ENCODE measurements around the gene RP2.
A peak's percentile ranks its signal among the peaks of the same experiment; 100 is the strongest.

Gene RP2

DNA sequence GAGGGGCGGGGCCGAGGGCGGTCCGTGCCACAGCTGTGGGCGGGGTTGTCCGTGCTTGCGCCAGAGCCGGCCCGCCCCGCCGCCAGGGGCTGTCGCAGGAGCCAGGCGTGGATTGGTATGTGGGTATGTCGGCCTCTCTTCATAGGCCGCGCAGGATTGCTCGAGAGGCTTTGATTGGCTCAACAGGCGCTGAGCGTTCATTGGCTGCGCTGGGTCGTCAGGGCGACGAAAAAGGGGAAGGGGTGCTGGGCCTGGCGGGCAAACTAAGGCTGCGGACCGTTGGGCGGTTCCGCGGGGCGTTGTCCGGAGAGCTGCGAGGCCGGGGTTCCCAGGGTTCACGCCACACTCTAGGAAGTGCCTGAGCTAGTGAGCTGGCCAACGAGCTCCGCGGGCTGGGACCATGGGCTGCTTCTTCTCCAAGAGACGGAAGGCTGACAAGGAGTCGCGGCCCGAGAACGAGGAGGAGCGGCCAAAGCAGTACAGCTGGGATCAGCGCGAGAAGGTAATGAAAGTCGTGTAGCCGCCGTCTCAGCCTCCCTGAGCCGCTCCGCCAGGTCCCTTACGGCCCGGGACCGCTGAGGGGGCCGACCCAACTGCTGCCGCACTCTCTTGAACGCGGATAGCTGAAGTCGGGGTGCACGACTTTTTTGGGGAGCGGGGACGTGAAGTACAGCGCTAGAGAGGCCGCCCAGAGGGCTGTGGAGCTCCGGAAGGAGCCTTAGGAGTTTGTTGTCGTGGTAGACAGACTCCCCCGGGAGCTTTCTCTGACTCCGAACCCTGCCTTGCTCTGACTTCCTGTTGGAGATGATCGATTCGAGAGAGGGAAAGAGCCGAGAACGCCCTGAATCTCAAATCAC, at the start of gene RP2:
Gene RP2, plus strand, starts transcription at position 343 of the 857 bp plus-strand sequence. Its CDS starts 58 bp downstream, at position 401.
- peak; percentile 73 for DNase-seq

DNA sequence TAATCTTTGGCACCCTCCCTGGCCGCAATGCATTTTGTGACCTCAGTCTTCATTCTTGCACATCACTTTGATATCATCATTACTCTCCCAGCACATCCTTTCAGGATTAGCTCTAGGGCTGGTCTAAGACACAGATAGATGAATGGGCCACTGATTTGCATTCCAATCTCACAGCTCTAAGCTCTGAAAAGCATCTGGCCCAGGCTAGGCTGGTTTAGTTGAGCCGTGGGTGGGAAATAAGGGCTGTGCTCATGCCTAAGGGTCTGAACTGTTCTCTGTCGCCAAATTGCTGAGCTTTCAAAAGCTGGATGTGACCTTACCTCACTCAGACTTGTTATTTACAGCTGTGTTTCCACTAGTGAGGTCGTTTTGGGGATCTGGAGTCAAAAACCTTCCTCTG, 47.9 kb upstream of the RP2 start:
- DNase-seq: no peak

DNA sequence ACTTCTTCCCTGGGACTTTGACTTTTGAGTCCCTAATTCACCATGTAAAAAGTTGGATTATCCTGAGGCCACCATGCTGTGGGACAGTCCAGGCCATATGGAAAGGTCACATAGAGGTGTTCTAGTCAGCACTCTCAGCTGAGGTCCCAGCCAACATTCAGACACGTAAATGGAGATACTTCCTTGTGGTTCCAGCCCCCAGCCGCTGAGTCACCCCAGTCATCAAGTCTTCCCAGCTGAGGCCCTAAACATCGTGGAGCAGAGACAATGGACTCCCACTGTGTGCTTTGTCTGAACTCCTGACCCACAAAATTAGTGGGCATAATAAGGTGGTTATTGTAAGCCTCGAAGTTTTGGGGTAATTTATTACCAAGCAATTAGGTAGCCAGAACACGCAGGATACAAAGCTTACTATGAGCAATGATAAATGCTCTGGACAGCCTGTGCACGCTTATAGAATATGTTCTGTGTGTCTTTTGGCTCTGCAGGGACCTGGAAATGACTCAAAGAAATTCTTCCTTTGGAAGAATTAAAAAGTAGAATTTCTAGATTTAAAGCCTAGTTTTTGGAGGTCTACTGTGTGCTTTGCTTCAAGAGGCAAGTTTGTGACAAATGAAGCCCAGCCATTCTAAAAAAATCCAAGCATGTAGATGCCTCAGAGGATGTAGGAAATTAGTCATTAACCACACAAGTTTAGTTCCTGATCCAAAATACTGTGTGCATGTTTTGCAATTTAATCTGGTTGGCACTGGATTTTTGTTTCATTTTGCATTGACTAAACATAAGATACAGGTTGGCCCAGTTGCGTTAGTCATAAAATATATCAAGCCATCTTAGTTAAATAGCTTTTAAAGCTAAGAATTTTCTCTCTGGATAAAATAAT, 44.7 kb upstream of the RP2 start:
- DNase-seq: no peak

DNA sequence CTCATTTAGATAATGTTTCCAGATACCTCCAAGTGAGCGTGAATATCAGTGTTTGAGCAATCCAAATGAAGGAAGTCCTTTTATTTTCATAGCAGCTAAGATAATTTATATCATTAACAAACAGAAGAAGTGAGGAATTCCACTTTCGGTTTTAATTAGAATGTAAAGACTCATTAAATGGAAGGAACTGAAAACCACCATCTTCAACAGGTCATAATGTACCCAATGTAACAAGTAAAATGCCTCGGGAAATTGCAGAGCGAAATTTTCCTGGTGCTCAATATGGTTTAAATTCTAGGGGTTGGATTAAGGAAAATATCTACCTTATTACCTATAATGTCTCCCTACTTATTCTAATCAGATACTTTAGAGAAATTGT, 44.0 kb upstream of the RP2 start:
- no peak for DNase-seq

DNA sequence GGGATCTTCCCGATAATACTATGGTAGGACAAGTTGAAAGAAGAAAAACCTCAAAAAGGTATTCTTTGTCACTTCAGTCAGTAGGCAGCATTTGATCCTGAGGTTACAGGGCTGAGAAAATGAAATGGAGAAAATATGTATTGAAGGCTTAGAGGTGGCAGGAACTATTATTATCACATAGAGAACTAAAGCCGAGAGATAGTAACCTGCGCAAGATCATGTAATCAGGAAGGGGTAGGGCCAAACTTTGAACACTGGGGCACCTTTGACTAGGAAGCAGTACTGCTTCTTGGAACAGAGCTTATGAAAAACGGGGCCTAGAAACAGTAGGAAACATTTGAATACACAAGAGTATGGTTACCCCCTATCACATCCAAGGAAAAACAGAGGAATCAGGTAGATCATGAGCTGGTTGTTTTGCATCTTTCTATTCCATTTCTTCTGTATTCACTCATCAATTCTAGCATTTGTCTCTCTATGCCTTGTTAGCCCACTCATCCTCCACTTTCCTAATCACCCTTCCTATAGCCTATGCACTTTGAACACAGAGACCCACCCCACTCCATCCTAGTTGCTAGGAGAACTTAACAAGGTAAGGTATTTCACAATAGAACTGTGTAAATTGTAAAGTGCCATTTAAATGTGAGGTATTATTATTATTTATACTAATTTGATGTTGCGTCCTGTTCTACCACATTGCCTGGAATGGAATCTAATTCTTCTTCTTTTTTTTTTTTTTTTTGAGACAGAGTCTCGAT, 43.3 kb upstream of the RP2 start:
- no peak for DNase-seq

DNA sequence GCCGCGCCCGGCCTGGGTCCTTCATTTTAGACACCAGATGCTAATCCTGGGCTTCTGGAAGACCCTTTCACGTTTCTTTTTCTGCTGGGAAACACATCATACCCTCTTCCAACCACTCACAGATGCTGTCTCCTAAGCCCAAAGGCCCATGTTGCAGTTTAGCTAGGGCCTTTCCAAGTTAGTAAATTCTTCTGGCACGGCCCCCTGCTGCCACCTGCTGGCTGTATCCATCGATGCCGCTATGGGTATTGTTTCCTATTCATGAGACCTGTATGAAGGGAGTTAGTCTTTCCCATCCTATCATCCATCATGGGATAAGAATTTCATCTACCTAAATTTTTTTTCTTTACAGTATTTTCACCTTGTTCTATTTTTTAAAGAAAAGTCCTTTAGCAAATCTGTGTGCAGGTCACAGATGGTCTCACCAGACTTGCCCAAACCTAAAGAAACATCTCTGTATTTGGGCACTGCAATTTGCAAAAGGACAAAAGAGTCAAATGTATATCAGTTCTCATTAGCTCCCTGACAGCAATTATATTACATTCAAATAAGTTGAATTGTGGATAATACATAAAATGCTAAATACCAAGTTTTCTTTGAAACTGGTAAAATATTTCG, 40.2 kb upstream of the RP2 start:
- DNase-seq: peak; percentile 51

DNA sequence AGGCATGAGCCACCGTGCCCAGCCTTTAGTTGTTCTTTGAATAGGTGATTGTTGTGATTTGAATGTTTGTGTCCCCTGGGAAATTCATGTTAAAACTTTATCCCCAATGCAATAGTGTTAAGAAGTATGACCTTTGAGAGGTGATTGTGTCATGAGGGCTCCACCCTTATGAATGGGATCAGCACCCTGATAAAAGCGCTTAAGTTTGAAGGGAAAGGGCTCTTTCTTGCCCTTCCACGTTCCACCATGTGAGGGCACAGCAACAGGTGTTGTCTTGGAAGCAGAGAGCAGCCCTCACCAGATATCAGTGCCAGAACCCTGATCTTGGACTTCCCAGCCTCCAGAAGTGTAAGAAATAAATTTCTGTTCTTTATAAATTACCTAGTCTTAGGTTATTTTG, 33.7 kb upstream of the RP2 start:
- DNase-seq: no peak

DNA sequence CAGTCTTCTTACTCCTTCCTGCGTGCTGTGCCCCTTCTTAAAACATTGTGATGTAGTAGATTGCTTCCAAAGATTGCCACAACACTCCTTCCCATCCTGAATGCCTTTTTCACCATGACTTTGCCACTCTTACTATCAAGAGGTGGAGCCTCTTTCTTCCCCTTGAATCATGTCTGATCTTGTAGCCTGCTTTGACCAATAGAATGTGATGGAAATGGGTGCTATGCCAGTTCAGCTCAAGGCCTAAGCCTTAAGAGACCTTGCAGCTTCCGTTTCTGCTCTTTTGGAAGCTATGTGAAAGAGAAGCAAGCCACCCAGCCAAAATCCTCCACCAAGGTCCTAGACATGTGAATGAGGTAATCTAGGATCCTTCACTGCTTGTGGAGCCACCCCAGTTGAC, 31.6 kb upstream of the RP2 start:
- DNase-seq: no peak

DNA sequence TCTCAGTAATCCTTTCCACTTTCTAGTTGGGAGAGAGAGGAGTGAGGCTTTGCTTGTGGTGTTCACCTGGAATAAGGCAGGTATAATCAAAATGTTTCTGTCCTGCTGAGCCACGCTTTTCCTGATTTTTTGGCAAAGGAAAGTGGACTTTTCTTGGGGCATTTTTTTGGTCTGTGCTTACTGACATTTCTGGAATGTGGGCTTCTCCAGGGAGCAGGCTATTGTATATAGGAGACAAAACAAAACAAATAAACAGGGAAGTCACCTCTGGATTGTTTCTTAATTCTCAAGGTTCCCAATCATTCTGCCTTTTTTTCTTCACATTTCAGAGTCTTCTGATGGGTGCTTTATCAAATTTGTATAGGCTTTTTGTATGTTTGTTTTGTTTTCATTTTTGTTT, 25.7 kb upstream of the RP2 start:
- no peak for DNase-seq

DNA sequence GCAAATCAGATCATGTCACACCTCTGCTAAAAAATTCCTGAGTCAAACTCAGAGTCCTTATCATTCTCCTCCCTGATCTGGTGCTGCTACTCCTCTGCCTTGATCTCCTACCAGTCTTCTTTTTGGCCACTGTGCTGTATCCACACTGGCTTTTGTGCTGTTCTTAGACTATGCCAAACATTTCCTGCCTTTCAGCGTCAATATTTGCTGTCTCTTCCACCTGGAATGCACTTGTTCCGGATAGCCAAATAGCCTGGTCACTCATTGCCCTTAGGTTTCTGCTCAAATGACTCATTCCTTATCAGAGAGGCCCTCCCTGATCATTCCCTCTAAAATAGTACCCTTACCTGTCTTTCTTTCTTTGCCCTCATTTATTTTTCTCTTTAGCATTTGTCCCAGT, 24.4 kb upstream of the RP2 start:
- no peak for DNase-seq

DNA sequence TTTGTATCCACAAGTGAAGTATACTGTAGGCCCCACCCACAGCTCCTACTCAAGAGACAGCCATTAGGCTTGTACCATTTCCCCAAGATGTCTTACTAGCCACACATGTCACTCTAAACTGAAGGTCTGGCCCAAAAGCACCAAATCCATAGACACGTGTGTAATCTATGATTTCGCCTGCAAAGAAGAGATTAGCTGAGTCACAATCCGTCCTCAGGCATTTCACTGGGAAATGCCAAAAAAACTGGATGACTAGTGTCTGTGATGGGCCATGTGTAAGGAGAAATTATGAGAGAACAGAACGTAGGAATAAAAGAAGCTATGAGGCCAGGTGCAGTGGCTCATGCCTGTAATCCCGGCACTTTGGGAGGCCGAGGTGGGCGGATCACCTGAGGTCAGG, 21.9 kb upstream of the RP2 start:
- DNase-seq: no peak

DNA sequence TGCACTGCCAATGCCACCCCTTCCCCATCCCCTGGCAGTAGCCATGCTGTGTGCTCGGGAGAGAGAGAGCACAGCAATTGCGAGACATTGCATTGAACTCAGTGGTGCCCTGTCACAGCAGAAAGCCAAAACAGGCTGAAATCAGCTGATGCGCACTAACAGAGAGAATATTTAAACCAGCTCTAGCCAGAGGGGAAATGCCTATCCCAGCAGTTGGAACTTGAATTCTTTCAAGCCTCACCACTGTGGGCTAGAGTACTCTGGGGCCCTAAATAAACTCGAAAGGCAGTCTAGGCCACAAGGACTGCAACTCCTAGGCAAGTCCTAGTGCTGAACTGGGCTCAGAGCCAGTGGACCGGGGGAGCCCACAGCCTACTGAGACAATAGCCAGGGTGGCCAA, 17.7 kb upstream of the RP2 start:
- no peak for DNase-seq

DNA sequence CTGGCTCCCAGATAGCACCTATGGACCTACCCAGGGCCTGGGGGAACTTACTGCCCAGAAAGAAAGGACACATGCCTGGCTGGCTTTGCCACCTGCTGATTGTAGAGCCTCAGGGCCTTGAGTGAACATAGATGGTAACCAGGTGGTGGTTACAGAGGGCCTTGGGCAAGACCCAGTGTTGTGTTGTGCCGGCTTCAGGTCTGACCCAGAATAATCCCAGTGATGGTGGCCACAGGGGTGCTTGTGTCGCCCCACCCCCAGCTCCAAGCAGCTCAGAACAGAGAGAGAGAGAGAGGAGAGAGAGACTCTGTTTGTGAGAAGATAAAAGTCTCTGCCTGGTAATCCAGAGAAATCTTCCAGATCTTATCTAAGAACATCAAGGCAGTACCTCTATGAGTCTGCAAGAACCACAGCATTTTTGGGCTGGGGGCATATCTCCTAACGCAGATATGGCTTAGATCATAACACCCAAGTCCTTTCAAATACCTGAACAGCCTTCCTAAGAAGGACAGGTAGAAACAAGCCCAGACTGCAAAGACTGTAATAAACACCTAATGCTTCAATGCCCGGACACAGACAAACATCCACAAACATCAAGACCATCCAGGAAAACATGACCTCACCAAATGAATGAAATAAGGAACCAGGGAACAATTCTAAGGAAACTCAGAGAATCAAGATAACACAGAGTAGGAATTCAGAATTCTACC, 16.3 kb upstream of the RP2 start:
- no peak for DNase-seq

DNA sequence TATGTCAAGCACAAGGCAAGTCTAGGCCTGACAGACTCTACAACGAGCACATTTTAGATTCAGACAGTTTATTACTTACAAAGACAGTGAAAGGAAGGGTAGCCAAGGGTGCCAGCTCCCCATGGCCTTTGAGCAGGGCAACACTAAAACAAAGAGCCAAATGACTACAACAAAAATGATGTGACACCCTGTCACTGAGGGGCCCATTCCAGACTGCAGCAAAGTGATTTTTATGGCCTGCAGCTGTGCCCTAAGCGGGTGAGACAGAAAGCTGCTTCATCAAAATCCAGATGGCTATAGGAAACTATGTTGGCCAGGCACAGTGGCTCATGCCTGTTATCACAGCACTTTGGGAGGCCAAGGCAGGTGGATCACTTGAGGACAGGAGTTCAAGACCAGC, 13.4 kb upstream of the RP2 start:
- DNase-seq: no peak

DNA sequence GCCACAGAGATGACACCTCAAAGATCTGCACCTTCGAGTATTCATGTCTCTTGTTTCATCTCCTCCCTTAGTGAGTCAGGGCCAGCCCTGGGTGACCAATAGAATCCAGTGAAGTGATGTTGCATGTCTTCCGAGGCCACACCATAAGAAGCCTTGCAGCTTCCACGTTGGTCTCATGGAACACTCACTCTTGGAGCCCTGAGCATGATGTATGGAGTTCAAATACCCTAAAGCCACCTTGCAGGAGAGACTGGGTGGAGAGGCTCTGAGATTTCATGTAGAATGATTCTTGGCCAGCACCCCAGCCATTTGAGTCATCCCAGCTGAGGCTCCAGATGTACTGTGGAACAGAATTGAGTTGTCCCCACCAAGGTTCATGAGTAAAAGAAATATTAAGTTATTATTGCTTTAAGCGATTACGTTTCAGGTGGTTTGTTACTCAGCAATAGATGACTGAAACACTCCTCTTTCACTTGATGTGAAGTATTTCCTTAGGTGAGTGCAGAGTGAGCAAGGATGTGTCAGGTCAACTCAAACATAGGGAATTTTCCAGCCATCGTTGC, 5.0 kb upstream of the RP2 start:
- no peak for DNase-seq

DNA sequence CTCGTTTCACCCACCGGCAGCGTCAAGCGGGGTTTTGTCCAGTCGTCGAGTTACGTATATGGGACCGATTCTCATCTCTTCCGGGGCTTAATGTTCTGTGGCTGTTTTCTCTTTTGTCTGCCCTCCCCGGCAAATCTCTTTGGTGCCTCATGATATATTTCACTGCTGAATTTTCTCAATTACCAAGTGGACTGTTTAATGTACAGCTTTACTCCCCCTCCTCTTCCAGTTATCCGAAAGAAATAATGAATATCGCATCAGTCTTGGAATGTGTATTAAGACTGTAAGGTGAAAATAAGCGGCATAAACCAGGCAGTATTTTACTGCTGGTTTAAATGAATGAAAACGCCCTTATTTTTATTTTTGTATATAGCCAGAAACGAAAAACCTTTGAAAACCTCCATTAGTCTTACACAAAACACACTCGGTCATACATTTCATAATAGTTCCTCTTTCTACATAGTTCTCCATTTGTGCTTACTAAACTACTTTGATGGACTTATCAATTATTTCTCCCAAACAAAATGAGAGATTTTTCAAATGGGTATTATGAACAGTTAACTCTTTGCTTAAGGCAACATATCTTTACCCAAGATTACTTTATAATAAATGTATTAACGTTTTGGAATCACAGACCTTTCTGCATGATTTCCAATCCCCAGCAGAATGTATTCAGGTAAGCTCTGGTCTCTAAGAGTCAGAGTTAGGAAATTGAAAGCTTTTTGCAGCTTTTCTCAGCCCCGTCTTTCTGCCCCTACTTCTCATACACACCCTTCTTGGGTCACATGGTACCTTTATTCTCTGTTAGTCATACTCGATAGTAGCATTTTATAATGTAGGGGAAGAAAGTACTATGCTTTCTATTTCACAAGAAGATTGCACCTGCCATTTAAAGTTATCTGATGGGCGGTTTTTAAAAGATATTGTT, 979 bp downstream of the RP2 start:
- no peak for DNase-seq

DNA sequence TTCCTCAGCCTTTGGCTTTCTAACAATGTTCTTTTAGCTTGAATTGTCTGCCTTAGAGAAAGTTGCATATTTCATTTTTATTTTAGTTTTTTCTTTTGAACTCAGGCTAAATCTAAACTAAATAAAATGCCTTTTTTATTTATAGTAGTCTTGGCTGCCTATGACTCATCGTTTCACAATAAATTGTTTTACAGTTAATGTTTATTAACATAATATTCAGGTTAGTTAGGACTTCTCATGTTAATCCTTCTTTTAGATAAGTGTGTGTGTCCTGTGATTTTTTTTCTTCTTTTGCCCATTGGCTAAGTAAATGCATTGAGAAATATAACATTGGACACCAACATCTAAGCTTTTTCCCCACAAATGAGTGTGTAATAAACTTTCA, 1.6 kb downstream of the RP2 start:
- DNase-seq: no peak

DNA sequence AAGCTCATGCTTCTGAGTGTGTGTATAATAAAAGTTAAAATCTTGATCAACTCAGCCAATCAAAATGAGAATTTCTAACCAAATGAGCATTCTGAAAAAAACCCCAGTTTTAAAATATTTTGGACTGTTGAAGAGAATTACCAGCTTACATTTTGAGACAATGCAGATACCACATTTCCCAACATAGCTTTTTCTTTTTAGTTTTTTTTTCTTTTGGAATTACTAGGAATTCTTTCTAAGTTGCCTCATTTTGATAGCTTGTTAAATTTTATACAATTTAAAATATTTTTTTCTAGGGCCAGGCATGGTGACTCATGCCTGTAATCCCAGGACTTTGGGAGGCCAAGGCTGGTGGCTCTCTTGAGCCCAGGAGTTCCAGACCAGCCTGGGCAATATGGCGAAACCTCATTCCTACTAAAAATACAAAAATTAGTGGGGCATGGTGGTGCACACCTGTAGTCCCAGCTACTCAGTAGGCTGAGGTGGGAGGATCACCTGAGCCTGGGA, 2.2 kb downstream of the RP2 start:
- DNase-seq: no peak

DNA sequence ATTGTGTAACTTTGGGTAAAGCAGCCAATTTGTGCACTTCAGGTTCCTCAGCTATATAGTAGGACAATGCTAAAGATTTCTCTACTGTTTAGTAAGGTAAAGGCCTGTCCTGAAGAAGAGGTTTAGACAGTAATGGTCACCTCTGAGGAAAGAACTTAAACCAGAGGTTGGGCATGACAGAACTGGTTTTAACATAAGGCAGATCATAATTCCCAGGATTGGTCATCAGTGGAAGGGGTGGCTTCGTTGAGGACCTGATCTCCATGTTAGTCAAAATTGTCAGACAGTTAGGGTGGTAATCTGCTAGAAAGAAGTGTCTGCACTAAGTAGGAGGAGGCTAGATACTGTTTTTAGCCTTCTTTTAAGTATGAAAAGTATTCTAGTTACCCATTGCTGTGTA, 4.1 kb downstream of the RP2 start:
- no peak for DNase-seq

DNA sequence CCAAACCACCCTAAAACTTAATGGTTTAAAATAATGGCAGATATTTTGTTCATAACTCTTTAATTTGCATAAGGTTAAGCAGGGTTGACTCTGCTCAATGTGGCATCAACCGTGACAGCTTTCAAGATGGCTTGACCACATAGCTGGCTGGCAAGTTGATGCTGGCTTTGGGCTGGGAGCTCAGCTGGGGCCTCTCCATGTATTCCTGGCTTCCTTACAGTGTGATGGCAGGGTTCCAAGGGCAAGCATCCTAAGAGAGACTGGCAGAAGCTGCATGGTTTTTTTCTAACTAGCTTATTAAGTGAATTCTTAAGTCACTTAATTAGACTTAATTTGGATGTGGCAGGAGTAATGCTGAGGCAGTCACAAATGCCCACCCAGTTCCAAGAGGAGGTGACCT, 4.5 kb downstream of the RP2 start:
- no peak for DNase-seq

DNA sequence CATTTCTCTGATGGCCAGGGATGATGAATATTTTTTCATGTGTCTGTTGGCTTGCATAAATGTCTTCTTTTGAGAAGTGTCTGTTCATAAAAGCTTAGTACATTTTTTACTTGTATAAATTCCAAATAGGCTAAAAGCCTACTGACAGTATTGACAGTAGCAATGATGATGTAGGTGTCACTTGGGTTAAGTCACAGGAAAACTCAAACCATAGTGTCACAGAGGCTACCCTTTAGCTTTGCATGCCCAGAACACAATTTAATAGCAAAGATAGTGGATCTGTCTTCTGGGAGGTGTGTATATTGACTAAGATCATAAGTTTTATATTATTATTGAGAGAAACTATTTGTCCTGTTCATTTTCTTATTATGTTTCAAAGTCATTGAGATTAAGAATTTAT, 8.1 kb downstream of the RP2 start:
- no peak for DNase-seq

Measured in activated effector memory CD4-positive, alpha-beta T cell treated with Interleukin-2 at 50 U/mL for 16 hours (primary cell).